ENCODE results near the gene CNTFR. TPM values are rescaled to one million over a fixed set of nuclear protein-coding genes. Genes with fewer than 3 reads are reported as not detected.

Gene CNTFR
- total RNA-seq, 1 experiment from 2014 or later, result 0.39 TPM

DNA sequence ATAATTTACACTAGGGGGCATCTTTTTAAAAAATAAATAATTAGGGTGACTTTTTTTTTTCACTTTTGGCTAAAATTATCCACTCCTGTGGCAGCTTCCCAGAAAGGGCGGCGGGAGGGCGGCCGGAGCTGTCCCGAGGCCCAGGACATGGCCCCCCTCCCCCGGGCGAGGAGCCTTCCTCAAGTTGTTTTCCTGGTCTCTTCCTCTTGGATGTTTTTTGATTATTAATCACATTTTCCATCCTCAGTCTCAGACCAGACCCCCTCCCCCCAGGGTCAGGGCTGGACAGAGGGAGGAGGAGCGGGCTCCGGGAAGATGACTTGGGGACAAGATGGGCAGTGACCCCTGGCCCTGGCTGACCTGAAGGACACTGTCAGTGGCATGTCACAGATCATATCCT, 4.7 kb upstream of the CNTFR start:
- ChIA-PET CTCF (no interaction called here), POLR2A (no interaction called here)
- Mint-ChIP-seq H3K27ac (ENCODE audit: unreplicated experiment) (no peak overlapping the region), H3K4me1 (ENCODE audit: low read depth, unreplicated experiment) (peaks cover 18% of the 10 kb centered on the region), H3K9me3 (ENCODE audit: unreplicated experiment) (no peaks in the 10 kb centered on the region), H3K36me3 (ENCODE audit: insufficient read depth, unreplicated experiment) (no peaks in the 10 kb centered on the region), H3K27me3 (ENCODE audit: insufficient read depth, unreplicated experiment) (peaks cover 33% of the 10 kb centered on the region), H3K4me3 (ENCODE audit: unreplicated experiment) (no peak overlapping the region)
- DNase-seq, result no peak
- intact Hi-C loops (cut with micrococcal nuclease; ENCODE audit: unreplicated experiment), result no loop called here
- H3K4me3 ChIP-seq (ENCODE audit: low read depth, low read length), result no peak overlapping the region
- H3K27me3 ChIP-seq (replicated peaks; ENCODE audit: control insufficient read depth, insufficient read depth, low read length), result peaks cover 4% of the 10 kb centered on the region
- TF ChIP-seq, protein P1, sequence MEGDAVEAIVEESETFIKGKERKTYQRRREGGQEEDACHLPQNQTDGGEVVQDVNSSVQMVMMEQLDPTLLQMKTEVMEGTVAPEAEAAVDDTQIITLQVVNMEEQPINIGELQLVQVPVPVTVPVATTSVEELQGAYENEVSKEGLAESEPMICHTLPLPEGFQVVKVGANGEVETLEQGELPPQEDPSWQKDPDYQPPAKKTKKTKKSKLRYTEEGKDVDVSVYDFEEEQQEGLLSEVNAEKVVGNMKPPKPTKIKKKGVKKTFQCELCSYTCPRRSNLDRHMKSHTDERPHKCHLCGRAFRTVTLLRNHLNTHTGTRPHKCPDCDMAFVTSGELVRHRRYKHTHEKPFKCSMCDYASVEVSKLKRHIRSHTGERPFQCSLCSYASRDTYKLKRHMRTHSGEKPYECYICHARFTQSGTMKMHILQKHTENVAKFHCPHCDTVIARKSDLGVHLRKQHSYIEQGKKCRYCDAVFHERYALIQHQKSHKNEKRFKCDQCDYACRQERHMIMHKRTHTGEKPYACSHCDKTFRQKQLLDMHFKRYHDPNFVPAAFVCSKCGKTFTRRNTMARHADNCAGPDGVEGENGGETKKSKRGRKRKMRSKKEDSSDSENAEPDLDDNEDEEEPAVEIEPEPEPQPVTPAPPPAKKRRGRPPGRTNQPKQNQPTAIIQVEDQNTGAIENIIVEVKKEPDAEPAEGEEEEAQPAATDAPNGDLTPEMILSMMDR (IDR thresholded peaks at IDR 0.05; ENCODE audit: insufficient read depth in 1 of 2, low read depth in 1 of 2, low read length in 1 of 2, severe bottlenecking in 1 of 2, unreplicated experiment in 1 of 2), result no peak
- H3K9me3 ChIP-seq, result no peaks in the 10 kb centered on the region
- H3K4me1 ChIP-seq, result peaks cover 15% of the 10 kb centered on the region
- no peaks in the 10 kb centered on the region for H3K36me3 ChIP-seq (ENCODE audit: control insufficient read depth, insufficient read depth, low read length)
- no TSS peak for BruUV-seq (replicated peaks)

DNA sequence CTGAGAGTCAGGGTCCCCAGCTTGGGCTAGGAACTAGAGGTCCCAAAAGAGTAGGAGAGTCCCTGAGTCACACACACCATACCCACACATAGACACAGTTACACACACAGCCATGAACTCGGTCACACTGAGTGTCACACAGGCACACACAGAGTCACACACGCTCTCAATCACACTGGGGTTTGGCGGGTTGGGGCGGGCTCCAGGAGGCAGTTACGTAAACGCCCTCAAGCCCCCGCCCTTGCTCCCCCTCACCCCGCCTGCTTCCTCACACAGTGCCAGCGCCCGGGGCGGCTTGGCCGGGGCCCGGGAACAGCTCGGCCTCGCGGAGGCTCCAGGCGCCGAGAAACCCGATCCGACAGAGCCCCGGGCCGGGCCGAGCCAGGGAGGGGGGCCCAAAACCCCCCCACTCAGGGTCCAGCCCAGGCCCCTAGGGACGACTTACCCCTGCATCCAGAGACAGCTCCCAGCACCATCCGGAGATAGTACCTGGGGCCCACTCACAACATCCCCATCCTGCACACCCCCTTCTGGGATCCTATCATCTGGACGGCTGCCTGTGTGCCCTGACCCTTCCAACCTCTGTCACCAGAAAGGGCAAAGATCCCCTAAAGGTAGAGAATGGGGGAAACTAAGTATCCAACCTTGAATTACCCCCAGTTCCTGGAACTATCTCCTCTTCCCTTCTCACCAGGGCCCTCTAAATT, 3.5 kb upstream of the CNTFR start:
- no peak overlapping the region for H3K4me3 Mint-ChIP-seq (ENCODE audit: unreplicated experiment)
- Histone ChIP-seq H3K9me3 (no peaks in the 10 kb centered on the region), H3K36me3 (ENCODE audit: control insufficient read depth, insufficient read depth, low read length) (no peaks in the 10 kb centered on the region), H3K4me3 (ENCODE audit: low read depth, low read length) (no peak overlapping the region), H3K4me1 (peaks cover 15% of the 10 kb centered on the region), H3K27me3 (replicated peaks; ENCODE audit: control insufficient read depth, insufficient read depth, low read length) (peaks cover 4% of the 10 kb centered on the region)
- no peaks in the 10 kb centered on the region for H3K9me3 Mint-ChIP-seq (ENCODE audit: unreplicated experiment)
- H3K36me3 Mint-ChIP-seq (ENCODE audit: insufficient read depth, unreplicated experiment), result no peaks in the 10 kb centered on the region
- TF ChIP-seq, protein P1 (IDR thresholded peaks at IDR 0.05; ENCODE audit: insufficient read depth in 1 of 2, low read depth in 1 of 2, low read length in 1 of 2, severe bottlenecking in 1 of 2, unreplicated experiment in 1 of 2), result no peak
- H3K27me3 Mint-ChIP-seq (ENCODE audit: insufficient read depth, unreplicated experiment), result peaks cover 42% of the 10 kb centered on the region
- H3K27ac Mint-ChIP-seq (ENCODE audit: unreplicated experiment), result no peak overlapping the region
- H3K4me1 Mint-ChIP-seq (ENCODE audit: low read depth, unreplicated experiment), result peaks cover 18% of the 10 kb centered on the region
- no TSS peak for BruUV-seq (replicated peaks)
- intact Hi-C loops (cut with micrococcal nuclease; ENCODE audit: unreplicated experiment), result no loop called here
- POLR2A ChIA-PET, result no interaction called here
- CTCF ChIA-PET, result interaction anchor here (2.7 kb wide), 1 partner anchor 189 kb away, joined by 37 read pairs; no protein-coding TSS in a partner anchor
- no peak for DNase-seq

DNA sequence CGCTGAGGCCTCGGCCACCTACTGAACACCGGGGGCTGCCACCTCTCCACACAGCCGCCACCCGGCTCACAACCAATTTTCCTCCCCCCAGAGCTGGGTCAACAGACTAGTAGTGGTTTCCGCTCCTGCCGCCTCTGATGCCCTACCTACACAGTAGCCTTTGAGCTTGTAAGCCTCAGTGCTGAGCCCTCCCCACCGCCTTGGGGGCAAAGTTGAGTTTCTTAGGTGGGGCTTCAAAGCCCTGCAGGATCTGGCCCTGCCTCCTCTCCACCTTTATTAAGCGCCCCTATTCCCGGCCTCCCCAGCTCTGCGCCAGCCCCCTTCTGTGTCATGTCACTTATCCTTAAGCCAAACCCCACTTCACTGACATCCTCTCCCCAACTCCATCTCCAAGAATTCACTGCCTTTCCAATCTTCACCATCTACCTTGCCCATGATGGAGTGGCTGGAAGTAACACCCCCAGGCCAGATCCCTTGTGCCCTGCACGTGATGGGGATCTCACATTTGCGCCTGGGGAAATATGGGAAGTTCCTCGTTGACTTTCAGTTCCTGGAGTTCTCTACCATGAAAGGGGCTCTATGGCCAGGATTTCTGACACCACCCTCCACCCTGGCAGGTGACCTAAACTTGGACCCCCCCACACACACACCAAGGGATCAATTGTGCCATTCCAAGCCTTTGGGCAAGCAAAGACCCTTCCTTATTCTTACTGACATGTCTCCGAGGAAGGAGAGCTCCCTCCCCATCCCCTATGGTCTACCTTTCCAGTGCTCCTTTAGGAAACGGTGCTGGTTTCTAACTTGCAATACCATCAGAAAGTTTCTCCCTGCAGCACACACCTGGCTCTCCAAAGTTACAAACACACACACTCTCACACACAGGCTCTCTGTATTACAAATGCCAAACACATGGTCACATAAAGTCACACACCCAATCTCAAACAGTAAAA, 2.7 kb upstream of the CNTFR start:
- BruUV-seq (replicated peaks), result no TSS peak
- no peaks in the 10 kb centered on the region for H3K9me3 Mint-ChIP-seq (ENCODE audit: unreplicated experiment)
- ChIA-PET CTCF (interaction anchor here (0.6 to 2.7 kb wide), 22 partner anchors 10 to 251 kb away, joined by 3 to 37 read pairs (median 4); no protein-coding TSS in a partner anchor), POLR2A (no interaction called here)
- Histone ChIP-seq H3K9me3 (no peaks in the 10 kb centered on the region), H3K4me3 (ENCODE audit: low read depth, low read length) (no peak overlapping the region), H3K4me1 (peaks cover 15% of the 10 kb centered on the region), H3K36me3 (ENCODE audit: control insufficient read depth, insufficient read depth, low read length) (no peaks in the 10 kb centered on the region), H3K27me3 (replicated peaks; ENCODE audit: control insufficient read depth, insufficient read depth, low read length) (peaks cover 6% of the 10 kb centered on the region)
- no peak overlapping the region for H3K27ac Mint-ChIP-seq (ENCODE audit: unreplicated experiment)
- no peaks in the 10 kb centered on the region for H3K36me3 Mint-ChIP-seq (ENCODE audit: insufficient read depth, unreplicated experiment)
- TF ChIP-seq, protein P1 (IDR thresholded peaks at IDR 0.05; ENCODE audit: insufficient read depth in 1 of 2, low read depth in 1 of 2, low read length in 1 of 2, severe bottlenecking in 1 of 2, unreplicated experiment in 1 of 2), result no peak
- peaks cover 43% of the 10 kb centered on the region for H3K27me3 Mint-ChIP-seq (ENCODE audit: insufficient read depth, unreplicated experiment)
- no peak for DNase-seq
- H3K4me3 Mint-ChIP-seq (ENCODE audit: unreplicated experiment), result peak overlapping the region; percentile 81
- intact Hi-C loops (cut with micrococcal nuclease; ENCODE audit: unreplicated experiment), result loop anchor here (1.0 to 2.0 kb wide), 4 partner anchors 44 to 188 kb away; partner anchors contain the start of gene ENHO
- H3K4me1 Mint-ChIP-seq (ENCODE audit: low read depth, unreplicated experiment), result peaks cover 18% of the 10 kb centered on the region

All from Caco-2 (cell line).